HEK293T (cell line): ENCODE results near the gene SRRT.

Experiments
- CTCF ChIA-PET: fragments of 350-600 bp; formaldehyde crosslinking; extraction: SDS; loops from one replicate; lab custom pipeline; 2021; ENCODE audit warnings: antibody characterized with exemption, inconsistent platforms; lab: Yijun Ruan, JAX
- POLR2A ChIA-PET: fragments of 350-600 bp; formaldehyde crosslinking; extraction: SDS; loops from one replicate; lab custom pipeline; 2020; ENCODE audit warnings: antibody characterized with exemption, inconsistent platforms; lab: Yijun Ruan, JAX
- DNase-seq: peaks from one replicate; pipeline ENCODE4 v3.0.0; 2012; ENCODE audit warnings: mixed read lengths; ENCODE audit errors: extremely low spot score
- ARNT ChIP-seq: fragments of 450-650 bp; IDR thresholded peaks from 2 replicates; pipeline ENCODE4 v1.6.1; 2017; ENCODE audit warnings: mild to moderate bottlenecking
- BHLHE40 ChIP-seq: fragments of 450-650 bp; IDR thresholded peaks from 2 replicates; pipeline ENCODE4 v1.6.1; 2016; ENCODE audit warnings: mild to moderate bottlenecking, moderate library complexity, borderline replicate concordance
- CTBP1 ChIP-seq: fragments of 450-650 bp; IDR thresholded peaks from 2 replicates; pipeline ENCODE4 v1.6.1; 2016; ENCODE audit warnings: borderline replicate concordance
- ELF4 ChIP-seq: fragments of 450-650 bp; IDR thresholded peaks from 2 replicates; pipeline ENCODE4 v1.6.1; 2017; ENCODE audit warnings: antibody characterized with exemption
- FOXA1 ChIP-seq: fragments of 450-650 bp; IDR thresholded peaks from 2 replicates; pipeline ENCODE4 v1.6.1; 2016; ENCODE audit warnings: mild to moderate bottlenecking
- FOXK2 ChIP-seq: fragments of 450-650 bp; IDR thresholded peaks from 2 replicates; pipeline ENCODE4 v1.6.1; 2016; ENCODE audit warnings: mild to moderate bottlenecking
- FOXM1 ChIP-seq: fragments of 450-650 bp; IDR thresholded peaks from 2 replicates; pipeline ENCODE4 v1.6.1; 2017; ENCODE audit warnings: mild to moderate bottlenecking, borderline replicate concordance
- HDGF ChIP-seq: fragments of 450-650 bp; IDR thresholded peaks from 2 replicates; pipeline ENCODE4 v1.6.1; 2017; ENCODE audit warnings: antibody characterized with exemption, borderline replicate concordance
- L3MBTL2 ChIP-seq: fragments of 450-650 bp; conservative IDR thresholded peaks from 2 replicates; pipeline ENCODE4 v1.6.1; 2016; ENCODE audit warnings: mild to moderate bottlenecking
- LEF1 ChIP-seq: fragments of 450-650 bp; IDR thresholded peaks from 2 replicates; pipeline ENCODE4 v1.6.1; 2017; ENCODE audit warnings: mild to moderate bottlenecking, borderline replicate concordance
- NFRKB ChIP-seq: fragments of 450-650 bp; IDR thresholded peaks from 2 replicates; pipeline ENCODE4 v1.6.1; 2016; ENCODE audit warnings: mild to moderate bottlenecking, moderate library complexity
- PKNOX1 ChIP-seq: fragments of 450-650 bp; IDR thresholded peaks from 2 replicates; pipeline ENCODE4 v1.6.1; 2016
- SP1 ChIP-seq: fragments of 450-650 bp; IDR thresholded peaks from 2 replicates; pipeline ENCODE4 v1.6.1; 2017
- SUZ12 ChIP-seq: fragments of 450-650 bp; IDR thresholded peaks from 2 replicates; pipeline ENCODE4 v1.6.1; 2016; ENCODE audit warnings: mild to moderate bottlenecking
- TARDBP ChIP-seq: fragments of 450-650 bp; IDR thresholded peaks from 2 replicates; pipeline ENCODE4 v1.6.1; 2016
- ZNF384 ChIP-seq: fragments of 450-650 bp; IDR thresholded peaks from 2 replicates; pipeline ENCODE4 v1.6.1; 2016

Gene SRRT

GRCh38 chr7:100827330-100828226 is 47.3 kb upstream of the SRRT start, which contains the start of gene EPHB4:
Gene EPHB4 (minus strand): TSS chr7:100827523. CDS start chr7:100827030, 493 bp downstream.
- DNase-seq, result peak; percentile 85
- ChIA-PET CTCF (interaction anchor here (0.6 to 0.9 kb wide), 4 partner anchors 16 to 120 kb away, joined by 3 to 8 read pairs (median 4); no protein-coding TSS in a partner anchor), POLR2A (interaction anchor here (0.5 to 3.2 kb wide), 14 partner anchors 9 to 122 kb away, joined by 3 to 27 read pairs (median 5); partner anchors contain the start of genes POP7, SLC12A9, SRRT and TRIP6)
- TF ChIP-seq L3MBTL2 (peak; percentile 26; the same call in 1 of the 2 replicates), NFRKB (no peak)

- CTCF ChIA-PET, result no interaction called here
- POLR2A ChIA-PET, result interaction anchor here (1.1 to 3.2 kb wide), 2 partner anchors 23 to 46 kb away, joined by 3 to 27 read pairs; partner anchors contain the start of genes SLC12A9 and SRRT
- DNase-seq, result no peak
- no peak for TF ChIP-seq ZNF384
- TF ChIP-seq FOXM1, result no peak
- no peak for TF ChIP-seq TARDBP
- TF ChIP-seq CTBP1, result no peak
- no peak for TF ChIP-seq SUZ12
- no peak for TF ChIP-seq NFRKB
- TF ChIP-seq PKNOX1, result no peak
- TF ChIP-seq LEF1, result no peak
- TF ChIP-seq L3MBTL2, result no peak
- no peak for TF ChIP-seq FOXK2
- TF ChIP-seq BHLHE40, result no peak
- no peak for TF ChIP-seq SP1
- no peak for TF ChIP-seq HDGF
- no peak for TF ChIP-seq ARNT
- TF ChIP-seq ELF4, result no peak
- no peak for TF ChIP-seq FOXA1
Measured at GRCh38 chr7:100829150-100829716, 45.7 kb upstream of the SRRT start.

- ChIA-PET POLR2A (no interaction called here), CTCF (no interaction called here)
- DNase-seq, result no peak
- TF ChIP-seq NFRKB (no peak), TARDBP (no peak), ELF4 (no peak), PKNOX1 (no peak), BHLHE40 (no peak), SP1 (no peak), FOXK2 (no peak), CTBP1 (no peak), SUZ12 (no peak), ZNF384 (no peak), LEF1 (no peak), HDGF (no peak), FOXM1 (no peak), L3MBTL2 (no peak), FOXA1 (no peak)
Measured at GRCh38 chr7:100830396-100830795, 44.5 kb upstream of the SRRT start.

- DNase-seq, result no peak
- CTCF ChIA-PET, result no interaction called here
- no peak for TF ChIP-seq ELF4
- no peak for TF ChIP-seq FOXK2
- TF ChIP-seq L3MBTL2, result no peak
- TF ChIP-seq TARDBP, result no peak
- no peak for TF ChIP-seq PKNOX1
- no peak for TF ChIP-seq FOXA1
- TF ChIP-seq LEF1, result no peak
- TF ChIP-seq SP1, result no peak
- no peak for TF ChIP-seq FOXM1
- no peak for TF ChIP-seq CTBP1
- no peak for TF ChIP-seq ZNF384
- no peak for TF ChIP-seq BHLHE40
- TF ChIP-seq HDGF, result no peak
- TF ChIP-seq ARNT, result no peak
- no peak for TF ChIP-seq NFRKB
- no peak for TF ChIP-seq SUZ12
- POLR2A ChIA-PET, result interaction anchor here (0.6 kb wide), 1 partner anchor 11 kb away, joined by 4 read pairs; no protein-coding TSS in a partner anchor
Measured at GRCh38 chr7:100832281-100832633, 42.6 kb upstream of the SRRT start.

GRCh38 chr7:100835903-100836811 is 38.7 kb upstream of the SRRT start:
- POLR2A ChIA-PET, result interaction anchor here (1.0 to 2.8 kb wide), 5 partner anchors 9 to 130 kb away, joined by 3 to 21 read pairs (median 9); partner anchors contain the start of genes EPHB4, POP7, SLC12A9 and SRRT
- CTCF ChIA-PET, result interaction anchor here (0.7 to 1.0 kb wide), 2 partner anchors 16 to 37 kb away, joined by 4 read pairs; partner anchors contain the start of gene SLC12A9
- no peak for TF ChIP-seq BHLHE40
- no peak for TF ChIP-seq TARDBP
- no peak for TF ChIP-seq LEF1
- no peak for TF ChIP-seq CTBP1
- no peak for TF ChIP-seq FOXA1
- TF ChIP-seq NFRKB, result no peak
- TF ChIP-seq FOXM1, result no peak
- TF ChIP-seq L3MBTL2, result no peak
- TF ChIP-seq SP1, result no peak
- no peak for TF ChIP-seq FOXK2
- TF ChIP-seq SUZ12, result no peak
- TF ChIP-seq ARNT, result no peak
- TF ChIP-seq HDGF, result no peak
- no peak for TF ChIP-seq ZNF384
- no peak for TF ChIP-seq ELF4
- TF ChIP-seq PKNOX1, result no peak
- DNase-seq, result no peak
